ENCODE results near the gene MYO3B.

- TF ChIP-seq CTCF (IDR thresholded peaks at IDR 0.05; ENCODE audit: extremely low read depth in 1 of 2, insufficient read depth in 1 of 2, low read depth in 1 of 2, low read length in 2 of 2) (no peak), JUN (IDR thresholded peaks at IDR 0.05; ENCODE audit: borderline replicate concordance, insufficient read depth, insufficient read length, low read depth) (no peak), MAX (IDR thresholded peaks at IDR 0.05; ENCODE audit: insufficient read depth, insufficient read length) (no peak), POLR2A (IDR thresholded peaks at IDR 0.05; ENCODE audit: low read depth, low read length) (no peak), EZH2 (IDR thresholded peaks at IDR 0.05; ENCODE audit: borderline replicate concordance, low read depth, low read length, severe bottlenecking) (no peak), MYC (IDR thresholded peaks at IDR 0.05; ENCODE audit: low read depth, low read length) (no peak), POLR2AphosphoS5 (IDR thresholded peaks at IDR 0.05; ENCODE audit: insufficient read depth, low read depth, low read length) (no peak)
Measured at GRCh38 chr2:170567429-170567828, 389.5 kb downstream of the MYO3B start.
